ENCODE data around the gene CDNF. TPM values are rescaled to one million over a fixed set of nuclear protein-coding genes. Genes with fewer than 3 reads are reported as not detected.

CDNF gene
- polyA plus RNA-seq, 1 donor (not counting 4 experiments of a cell fraction or from before 2014, with no cell fraction given), result 1.4 TPM

DNA sequence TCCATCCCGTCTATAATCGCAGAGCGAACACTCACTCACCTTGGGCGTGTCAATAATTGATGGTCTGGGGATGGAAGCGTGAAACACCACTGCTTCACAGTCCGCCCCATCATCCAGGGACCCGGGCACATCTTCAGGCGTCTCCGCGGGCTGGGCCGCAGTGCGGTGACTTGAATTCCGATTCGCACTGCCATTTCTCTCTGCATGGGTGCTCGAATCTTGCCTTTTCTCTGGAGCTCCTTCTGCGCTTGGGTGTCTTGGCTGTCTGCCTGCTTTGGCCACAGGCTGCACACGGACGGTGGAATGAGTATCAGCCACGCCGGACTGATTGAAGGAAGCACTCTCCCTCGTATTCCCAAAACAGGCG lies 63.6 kb downstream of the CDNF start:
- H3K4me1 ChIP-seq (ENCODE audit: control insufficient read depth, extremely low read depth, insufficient read depth, low read length), result no peaks in the 10 kb centered on the region
- no peak for TF ChIP-seq EZH2 (IDR thresholded peaks at IDR 0.05; ENCODE audit: low read length)
- no peak overlapping the region for H3K4me2 ChIP-seq (ENCODE audit: control insufficient read depth, extremely low read depth, insufficient read depth, low read depth, low read length)
- H3K9me1 ChIP-seq (ENCODE audit: control insufficient read depth, extremely low read depth, insufficient read depth, low read length), result no peaks in the 10 kb centered on the region
- no peaks in the 10 kb centered on the region for H4K20me1 ChIP-seq (ENCODE audit: control insufficient read depth, extremely low read depth, insufficient read depth, low read length)
- no peak overlapping the region for H3K4me3 ChIP-seq (ENCODE audit: control insufficient read depth in 2 of 3, extremely low read depth in 1 of 3, insufficient read depth in 2 of 3, low read depth in 1 of 3, low read length in 3 of 3)
- no peak overlapping the region for H3K9ac ChIP-seq (ENCODE audit: control insufficient read depth, extremely low read depth, insufficient read depth, low read length)
- FAIRE-seq (no peak), DNase-seq (ENCODE audit: low read depth, low spot score) (no peak)
- no peak overlapping the region for H2AFZ ChIP-seq (ENCODE audit: control insufficient read depth, low read length)
- peaks cover 3% of the 10 kb centered on the region for H3K27me3 ChIP-seq (ENCODE audit: control insufficient read depth, extremely low read depth, insufficient read depth, low read length)
- H3K79me2 ChIP-seq (ENCODE audit: control insufficient read depth, insufficient read depth, low read length), result no peaks in the 10 kb centered on the region
- no peaks in the 10 kb centered on the region for H3K9me3 ChIP-seq (ENCODE audit: control insufficient read depth, low read depth, low read length)
- dilution Hi-C loops (cut with MboI; ENCODE audit: extremely low pct_ligation_motif_present, low sequenced_read_pairs), result no loop called here
- H3K27ac ChIP-seq (ENCODE audit: control insufficient read depth, insufficient read depth, low read length), result no peak overlapping the region
- no peaks in the 10 kb centered on the region for H3K36me3 ChIP-seq (ENCODE audit: control insufficient read depth in 2 of 2, extremely low read depth in 1 of 2, insufficient read depth in 2 of 2, low read length in 2 of 2)

DNA sequence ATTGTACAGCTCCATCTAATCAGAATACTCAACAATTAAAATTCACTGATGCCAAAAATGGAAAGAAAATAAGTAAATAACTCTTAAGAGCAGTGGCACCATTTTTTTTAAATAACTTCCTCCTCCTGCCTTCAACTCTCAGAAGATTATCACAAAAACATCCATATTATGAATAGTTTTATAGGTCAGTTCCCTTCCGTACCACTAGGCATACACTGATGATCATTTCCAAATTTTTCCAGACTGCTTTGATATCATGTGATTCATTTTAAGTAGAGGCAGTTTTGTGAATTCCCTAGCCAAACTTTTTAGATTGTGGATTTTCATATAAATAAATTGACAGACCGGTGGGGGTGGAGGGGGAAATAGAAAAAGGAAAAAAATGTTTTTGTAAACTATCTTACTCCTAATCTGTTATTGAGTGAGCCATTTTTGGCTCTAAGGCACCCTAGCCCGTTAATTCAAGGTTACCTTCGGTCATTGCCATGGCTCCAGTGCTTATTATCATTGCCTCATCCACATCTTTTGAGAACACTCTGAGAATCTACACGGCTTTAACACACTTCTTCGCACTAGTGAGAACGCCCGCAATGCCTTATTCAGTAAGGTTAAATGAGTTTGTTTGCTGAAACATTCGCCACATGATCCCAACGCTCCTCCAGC lies 64.2 kb downstream of the CDNF start:
- dilution Hi-C loops (cut with MboI; ENCODE audit: extremely low pct_ligation_motif_present, low sequenced_read_pairs), result no loop called here
- no peaks in the 10 kb centered on the region for H3K79me2 ChIP-seq (ENCODE audit: control insufficient read depth, insufficient read depth, low read length)
- no peak for DNase-seq (ENCODE audit: low read depth, low spot score)
- H3K4me1 ChIP-seq (ENCODE audit: control insufficient read depth, extremely low read depth, insufficient read depth, low read length), result no peaks in the 10 kb centered on the region
- FAIRE-seq, result no peak
- H3K27ac ChIP-seq (ENCODE audit: control insufficient read depth, insufficient read depth, low read length), result no peak overlapping the region
- TF ChIP-seq CTCF (optimal IDR thresholded peaks at IDR 0.05 in 1 of 3, IDR thresholded peaks at IDR 0.05 in 1 of 3, conservative IDR thresholded peaks at IDR 0.05 in 1 of 3; ENCODE audit: extremely low read depth in 1 of 3, insufficient read depth in 2 of 3, low read length in 3 of 3) (no peak), EZH2 (IDR thresholded peaks at IDR 0.05; ENCODE audit: low read length) (no peak)
- H2AFZ ChIP-seq (ENCODE audit: control insufficient read depth, low read length), result no peak overlapping the region
- no peaks in the 10 kb centered on the region for H3K36me3 ChIP-seq (ENCODE audit: control insufficient read depth in 2 of 2, extremely low read depth in 1 of 2, insufficient read depth in 2 of 2, low read length in 2 of 2)
- H3K4me2 ChIP-seq (ENCODE audit: control insufficient read depth, extremely low read depth, insufficient read depth, low read depth, low read length), result no peak overlapping the region
- H3K27me3 ChIP-seq (ENCODE audit: control insufficient read depth, extremely low read depth, insufficient read depth, low read length), result peaks cover 3% of the 10 kb centered on the region
- no peak overlapping the region for H3K4me3 ChIP-seq (ENCODE audit: control insufficient read depth in 2 of 3, extremely low read depth in 1 of 3, insufficient read depth in 2 of 3, low read depth in 1 of 3, low read length in 3 of 3)
- H3K9ac ChIP-seq (ENCODE audit: control insufficient read depth, extremely low read depth, insufficient read depth, low read length), result no peak overlapping the region
- H3K9me3 ChIP-seq (ENCODE audit: control insufficient read depth, low read depth, low read length), result no peaks in the 10 kb centered on the region
- H4K20me1 ChIP-seq (ENCODE audit: control insufficient read depth, extremely low read depth, insufficient read depth, low read length), result no peaks in the 10 kb centered on the region
- no peaks in the 10 kb centered on the region for H3K9me1 ChIP-seq (ENCODE audit: control insufficient read depth, extremely low read depth, insufficient read depth, low read length)

DNA sequence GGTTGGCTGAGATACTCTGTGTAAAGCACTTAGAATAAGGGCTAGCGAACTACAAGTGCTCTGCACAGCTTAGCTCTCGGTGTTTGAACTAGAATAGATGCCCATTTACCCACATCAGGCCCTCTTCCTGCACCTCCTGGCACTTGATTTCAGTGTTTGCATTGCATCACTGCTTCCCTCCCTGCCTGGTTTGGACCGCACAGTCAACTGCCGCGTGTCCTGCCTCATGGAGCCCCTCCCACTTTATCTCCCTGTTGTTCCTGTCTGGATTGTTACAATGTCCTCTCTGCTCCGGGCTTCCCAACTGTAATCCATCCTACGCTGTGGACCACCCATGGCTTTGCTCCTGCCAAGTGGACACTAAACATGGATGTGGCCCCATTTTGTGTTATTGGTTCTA lies 65.4 kb downstream of the CDNF start:
- Histone ChIP-seq H3K9ac (ENCODE audit: control insufficient read depth, extremely low read depth, insufficient read depth, low read length) (no peak overlapping the region), H3K9me3 (ENCODE audit: control insufficient read depth, low read depth, low read length) (no peaks in the 10 kb centered on the region), H2AFZ (ENCODE audit: control insufficient read depth, low read length) (no peak overlapping the region), H3K9me1 (ENCODE audit: control insufficient read depth, extremely low read depth, insufficient read depth, low read length) (no peaks in the 10 kb centered on the region), H3K27ac (ENCODE audit: control insufficient read depth, insufficient read depth, low read length) (no peak overlapping the region), H3K36me3 (ENCODE audit: control insufficient read depth in 2 of 2, extremely low read depth in 1 of 2, insufficient read depth in 2 of 2, low read length in 2 of 2) (no peaks in the 10 kb centered on the region), H3K4me1 (ENCODE audit: control insufficient read depth, extremely low read depth, insufficient read depth, low read length) (no peaks in the 10 kb centered on the region), H3K27me3 (ENCODE audit: control insufficient read depth, extremely low read depth, insufficient read depth, low read length) (peaks cover 3% of the 10 kb centered on the region), H3K4me2 (ENCODE audit: control insufficient read depth, extremely low read depth, insufficient read depth, low read depth, low read length) (no peak overlapping the region), H4K20me1 (ENCODE audit: control insufficient read depth, extremely low read depth, insufficient read depth, low read length) (no peaks in the 10 kb centered on the region), H3K79me2 (ENCODE audit: control insufficient read depth, insufficient read depth, low read length) (no peaks in the 10 kb centered on the region), H3K4me3 (ENCODE audit: control insufficient read depth in 2 of 3, extremely low read depth in 1 of 3, insufficient read depth in 2 of 3, low read depth in 1 of 3, low read length in 3 of 3) (no peak overlapping the region)
- TF ChIP-seq CTCF (optimal IDR thresholded peaks at IDR 0.05 in 1 of 3, IDR thresholded peaks at IDR 0.05 in 1 of 3, conservative IDR thresholded peaks at IDR 0.05 in 1 of 3; ENCODE audit: extremely low read depth in 1 of 3, insufficient read depth in 2 of 3, low read length in 3 of 3), result no peak
- no peak for TF ChIP-seq EZH2 (IDR thresholded peaks at IDR 0.05; ENCODE audit: low read length)
- DNase-seq (ENCODE audit: low read depth, low spot score) (no peak), FAIRE-seq (no peak)
- dilution Hi-C loops (cut with MboI; ENCODE audit: extremely low pct_ligation_motif_present, low sequenced_read_pairs), result no loop called here
